ENCODE measurements around the gene ZBTB4. TPM values are rescaled to one million over a fixed set of nuclear protein-coding genes. Genes with fewer than 3 reads are reported as not detected.

The ZBTB4 gene
- total RNA-seq, 1 donor from 2014 or later: 63.4 TPM

- Histone ChIP-seq H3K36me3 (no peaks in the 10 kb centered on the region), H3K4me1 (peaks cover 24% of the 10 kb centered on the region), H3K4me3 (no peak overlapping the region), H3K27me3 (ENCODE audit: low read depth) (peaks cover 35% of the 10 kb centered on the region), H3K27ac (replicated peaks) (no peak overlapping the region), H3K9me3 (replicated peaks) (no peaks in the 10 kb centered on the region)
- intact Hi-C loops (cut with micrococcal nuclease): no loop called here
- TF ChIP-seq, protein P1, sequence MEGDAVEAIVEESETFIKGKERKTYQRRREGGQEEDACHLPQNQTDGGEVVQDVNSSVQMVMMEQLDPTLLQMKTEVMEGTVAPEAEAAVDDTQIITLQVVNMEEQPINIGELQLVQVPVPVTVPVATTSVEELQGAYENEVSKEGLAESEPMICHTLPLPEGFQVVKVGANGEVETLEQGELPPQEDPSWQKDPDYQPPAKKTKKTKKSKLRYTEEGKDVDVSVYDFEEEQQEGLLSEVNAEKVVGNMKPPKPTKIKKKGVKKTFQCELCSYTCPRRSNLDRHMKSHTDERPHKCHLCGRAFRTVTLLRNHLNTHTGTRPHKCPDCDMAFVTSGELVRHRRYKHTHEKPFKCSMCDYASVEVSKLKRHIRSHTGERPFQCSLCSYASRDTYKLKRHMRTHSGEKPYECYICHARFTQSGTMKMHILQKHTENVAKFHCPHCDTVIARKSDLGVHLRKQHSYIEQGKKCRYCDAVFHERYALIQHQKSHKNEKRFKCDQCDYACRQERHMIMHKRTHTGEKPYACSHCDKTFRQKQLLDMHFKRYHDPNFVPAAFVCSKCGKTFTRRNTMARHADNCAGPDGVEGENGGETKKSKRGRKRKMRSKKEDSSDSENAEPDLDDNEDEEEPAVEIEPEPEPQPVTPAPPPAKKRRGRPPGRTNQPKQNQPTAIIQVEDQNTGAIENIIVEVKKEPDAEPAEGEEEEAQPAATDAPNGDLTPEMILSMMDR (IDR thresholded peaks at IDR 0.05; ENCODE audit: borderline replicate concordance): no peak
- no peak for DNase-seq
Measured at GRCh38 chr17:7448461-7448860, 31.0 kb downstream of the ZBTB4 start.

DNA sequence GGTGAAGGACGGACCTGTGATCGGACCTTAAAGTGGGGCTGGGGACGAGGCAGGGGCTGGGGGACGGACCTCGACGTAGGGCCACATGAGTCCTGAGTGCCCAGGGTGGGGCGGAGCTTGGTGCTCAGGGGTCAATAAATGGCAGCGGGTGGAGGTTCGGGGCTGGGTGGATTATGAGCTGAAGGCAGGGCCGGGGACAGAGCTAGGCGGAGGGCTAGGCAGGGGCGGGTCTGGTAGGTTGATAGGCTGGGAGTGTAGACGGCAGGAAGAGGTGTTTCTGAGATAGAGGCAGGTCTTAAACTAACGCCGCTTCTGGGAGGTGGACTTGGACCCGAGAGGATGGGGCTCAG is 33.8 kb downstream of the ZBTB4 start:
- peaks cover 39% of the 10 kb centered on the region for H3K27me3 ChIP-seq (ENCODE audit: low read depth)
- H3K4me3 ChIP-seq: peak overlapping the region; percentile 70
- peak overlapping the region; percentile 74 for H3K27ac ChIP-seq (replicated peaks)
- H3K9me3 ChIP-seq (replicated peaks): no peaks in the 10 kb centered on the region
- H3K36me3 ChIP-seq: no peaks in the 10 kb centered on the region
- intact Hi-C loops (cut with micrococcal nuclease): no loop called here
- TF ChIP-seq, protein P1 (IDR thresholded peaks at IDR 0.05; ENCODE audit: borderline replicate concordance): no peak
- peaks cover 30% of the 10 kb centered on the region for H3K4me1 ChIP-seq
- DNase-seq: no peak

GRCh38 chr17:7444682-7445618 is 34.5 kb downstream of the ZBTB4 start, which contains the start of gene CHRNB1:
TSS of gene CHRNB1 (plus strand) at chr17:7445061. CDS start at chr17:7445128, 67 bp downstream.
- H3K27me3 ChIP-seq (ENCODE audit: low read depth): peaks cover 45% of the 10 kb centered on the region
- H3K4me1 ChIP-seq: peaks cover 36% of the 10 kb centered on the region
- no peaks in the 10 kb centered on the region for H3K36me3 ChIP-seq
- TF ChIP-seq, protein P1 (IDR thresholded peaks at IDR 0.05; ENCODE audit: borderline replicate concordance): peak; percentile 36
- peak within 1 kb of the TSS; percentile 70 for H3K4me3 ChIP-seq
- peak; percentile 88 for DNase-seq
- H3K9me3 ChIP-seq (replicated peaks): no peaks in the 10 kb centered on the region
- intact Hi-C loops (cut with micrococcal nuclease): no loop called here
- peak within 1 kb of the TSS; percentile 74 for H3K27ac ChIP-seq (replicated peaks)

DNA sequence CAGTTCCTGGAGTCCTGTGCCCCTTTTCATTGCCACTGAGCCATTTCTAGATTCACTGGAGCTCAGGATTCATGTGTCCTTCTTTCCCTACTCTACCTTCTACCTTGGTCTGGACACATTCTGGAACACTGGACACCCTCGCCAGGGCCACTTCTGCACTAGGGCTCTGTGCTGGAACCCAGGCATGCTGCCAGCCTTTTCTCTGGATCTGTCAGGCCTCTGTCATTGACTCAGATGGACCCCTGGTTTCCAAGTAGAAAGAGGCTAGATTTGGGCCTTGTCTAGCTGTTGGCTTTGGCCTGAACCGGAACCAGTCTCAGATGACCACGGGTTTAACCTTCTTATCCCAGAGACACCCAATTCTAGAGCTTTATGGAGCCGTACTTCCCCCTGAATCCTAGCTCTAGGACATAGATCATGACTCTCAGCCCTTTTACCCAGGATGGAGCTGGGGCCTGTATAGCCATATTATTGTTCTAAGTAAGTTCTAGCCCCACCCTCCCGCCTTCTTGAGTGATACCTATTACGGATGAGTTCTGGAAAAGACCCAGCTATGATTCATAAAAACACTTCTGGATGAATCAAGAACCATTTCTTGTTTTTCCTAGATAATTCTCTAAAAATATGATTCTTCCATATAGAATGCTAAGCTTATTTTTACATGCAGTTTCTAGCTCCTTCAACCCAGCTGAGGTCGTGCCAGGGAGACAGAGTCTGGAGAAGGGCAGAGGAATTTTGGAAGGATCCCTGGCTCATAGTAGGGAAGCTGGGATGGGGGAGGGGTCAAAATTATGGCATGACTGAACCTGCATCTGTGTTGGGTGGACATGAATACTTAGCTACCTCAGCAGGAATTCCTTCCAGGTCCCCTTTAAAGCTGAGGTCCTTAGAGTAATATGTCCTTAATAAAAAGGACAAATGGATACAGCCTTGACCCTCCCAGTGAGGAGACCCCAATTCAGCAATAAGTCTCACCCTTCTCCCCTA is 35.6 kb downstream of the ZBTB4 start:
- Histone ChIP-seq H3K27me3 (ENCODE audit: low read depth) (peaks cover 56% of the 10 kb centered on the region), H3K27ac (replicated peaks) (no peak overlapping the region)

GRCh38 chr17:7442142-7442541 is 37.3 kb downstream of the ZBTB4 start:
- DNase-seq: no peak
- H3K27me3 ChIP-seq (ENCODE audit: low read depth): peaks cover 50% of the 10 kb centered on the region
- intact Hi-C loops (cut with micrococcal nuclease): no loop called here
- no peak overlapping the region for H3K4me3 ChIP-seq
- H3K27ac ChIP-seq (replicated peaks): no peak overlapping the region
- H3K9me3 ChIP-seq (replicated peaks): no peaks in the 10 kb centered on the region
- TF ChIP-seq, protein P1 (IDR thresholded peaks at IDR 0.05; ENCODE audit: borderline replicate concordance): no peak
- H3K36me3 ChIP-seq: no peaks in the 10 kb centered on the region
- H3K4me1 ChIP-seq: peaks cover 64% of the 10 kb centered on the region

More for the DNA sequence above, 35.6 kb downstream of the ZBTB4 start:
- TF ChIP-seq, protein P1 (IDR thresholded peaks at IDR 0.05; ENCODE audit: borderline replicate concordance): no peak
- Histone ChIP-seq H3K9me3 (replicated peaks) (no peaks in the 10 kb centered on the region), H3K4me3 (no peak overlapping the region), H3K36me3 (no peaks in the 10 kb centered on the region), H3K4me1 (peaks cover 48% of the 10 kb centered on the region)
- DNase-seq: no peak
- intact Hi-C loops (cut with micrococcal nuclease): no loop called here

Measured in left ventricle myocardium inferior (tissue), 1 donor.